NT2/D1 (cell line): Measurements from ENCODE around the gene SLC4A11.

Experiments used
- SUZ12 ChIP-seq: IDR thresholded peaks from 2 replicates; pipeline ENCODE4 v1.6.1; 2011; ENCODE audit not compliant: insufficient read length, insufficient read depth; ENCODE audit errors: extremely low read depth
- YY1 ChIP-seq: IDR thresholded peaks from 2 replicates; pipeline ENCODE4 v1.6.1; 2011; ENCODE audit not compliant: insufficient read length, insufficient read depth
- ZNF274 ChIP-seq: IDR thresholded peaks from 2 replicates; pipeline ENCODE4 v1.6.1; 2011; ENCODE audit warnings: mild to moderate bottlenecking, low read depth, low read length

- no peak for TF ChIP-seq YY1
- no peak for TF ChIP-seq SUZ12
- TF ChIP-seq ZNF274: no peak
Observed at GRCh38 chr20:3195590-3196237, 43.3 kb downstream of the SLC4A11 start.
